GM18498 (cell line): ENCODE results near the gene SNX1.
A peak's percentile ranks its signal among the peaks of the same experiment; 100 is the strongest.
"Not testable (repeated sequence)": the region's sequence is repeated elsewhere in the genome, so short reads cannot be mapped to it uniquely, and the experiment has no call there.

Source experiments
- ATAC-seq: cut with Tn5 transposase; IDR thresholded peaks from one replicate; pipeline ENCODE4 v1.9.1; 2021; ENCODE audit warnings: mild to moderate bottlenecking, moderate library complexity; ENCODE audit not compliant: unreplicated experiment

The SNX1 gene

GRCh38 chr15:64095795-64096667, at the start of gene SNX1:
Gene SNX1 (plus strand): TSS chr15:64095982. CDS start chr15:64096014, 32 bp downstream.
- ATAC-seq = peak; percentile 49

GRCh38 chr15:64046421-64047153, 49.2 kb upstream of the SNX1 start, which contains the start of gene DAPK2:
Gene DAPK2 (minus strand): TSS chr15:64046485. CDS start chr15:64040261, 6,224 bp downstream.
- ATAC-seq = peak; percentile 53

GRCh38 chr15:64048781-64049460, 46.9 kb upstream of the SNX1 start:
- ATAC-seq = no peak

- no peak for ATAC-seq
Measured at GRCh38 chr15:64050281-64051092, 45.3 kb upstream of the SNX1 start.

- no peak for ATAC-seq
Measured at GRCh38 chr15:64051093-64051402, 44.7 kb upstream of the SNX1 start.

- ATAC-seq = no peak
Measured at GRCh38 chr15:64051407-64052259, 44.1 kb upstream of the SNX1 start.

- ATAC-seq = no peak
Measured at GRCh38 chr15:64052925-64053491, 42.8 kb upstream of the SNX1 start.

- not testable (repeated sequence) for ATAC-seq
Measured at GRCh38 chr15:64053674-64054073, 42.1 kb upstream of the SNX1 start.

- no peak for ATAC-seq
Measured at GRCh38 chr15:64058279-64058678, 37.5 kb upstream of the SNX1 start.

GRCh38 chr15:64059104-64059503, 36.7 kb upstream of the SNX1 start:
- not testable (repeated sequence) for ATAC-seq

GRCh38 chr15:64060716-64061115, 35.1 kb upstream of the SNX1 start:
- no peak for ATAC-seq

GRCh38 chr15:64066451-64066850, 29.3 kb upstream of the SNX1 start:
- no peak for ATAC-seq

- peak; percentile 57 for ATAC-seq
Measured at GRCh38 chr15:64067564-64068030, 28.2 kb upstream of the SNX1 start.

- ATAC-seq = no peak
Measured at GRCh38 chr15:64068133-64068532, 27.6 kb upstream of the SNX1 start.

- no peak for ATAC-seq
Measured at GRCh38 chr15:64070106-64070505, 25.7 kb upstream of the SNX1 start.

- ATAC-seq = no peak
Measured at GRCh38 chr15:64070965-64071851, 24.6 kb upstream of the SNX1 start.

GRCh38 chr15:64071931-64072765, 23.6 kb upstream of the SNX1 start:
- ATAC-seq = no peak
